HG03469 (cell line): ENCODE data around the gene LAMB4.

Experiments
- ATAC-seq: cut with Tn5 transposase; IDR thresholded peaks from one replicate; pipeline ENCODE4 v1.9.1; 2021; ENCODE audit warnings: mild to moderate bottlenecking, moderate library complexity, moderate number of reproducible peaks; ENCODE audit not compliant: unreplicated experiment

LAMB4 gene

GRCh38 chr7:108016841-108017775 is 113.1 kb downstream of the LAMB4 start:
- no peak for ATAC-seq

GRCh38 chr7:108015740-108016139 is 114.4 kb downstream of the LAMB4 start:
- ATAC-seq: no peak

GRCh38 chr7:108014747-108015682 is 115.1 kb downstream of the LAMB4 start:
- ATAC-seq: no peak

GRCh38 chr7:108014215-108014614 is 115.9 kb downstream of the LAMB4 start:
- no peak for ATAC-seq

GRCh38 chr7:108012499-108013430 is 117.4 kb downstream of the LAMB4 start:
- ATAC-seq: no peak

GRCh38 chr7:108010377-108010776 is 119.8 kb downstream of the LAMB4 start:
- no peak for ATAC-seq

GRCh38 chr7:108009873-108010272 is 120.3 kb downstream of the LAMB4 start:
- no peak for ATAC-seq

- ATAC-seq: no peak
Observed at GRCh38 chr7:108008827-108009226, 121.3 kb downstream of the LAMB4 start.

GRCh38 chr7:108008240-108008639 is 121.9 kb downstream of the LAMB4 start:
- no peak for ATAC-seq

- ATAC-seq: no peak
Observed at GRCh38 chr7:108007762-108008161, 122.4 kb downstream of the LAMB4 start.

- ATAC-seq: no peak
Observed at GRCh38 chr7:108007261-108007660, 122.9 kb downstream of the LAMB4 start.

- no peak for ATAC-seq
Observed at GRCh38 chr7:108004220-108005142, 125.7 kb downstream of the LAMB4 start.

- no peak for ATAC-seq
Observed at GRCh38 chr7:108003599-108003935, 126.6 kb downstream of the LAMB4 start.

GRCh38 chr7:108002726-108003598 is 127.2 kb downstream of the LAMB4 start, which contains the start of gene LAMB1:
TSS of gene LAMB1 (minus strand) at chr7:108003161. CDS start at chr7:108002885, 276 bp downstream.
- no peak for ATAC-seq

GRCh38 chr7:108001764-108002725 is 128.1 kb downstream of the LAMB4 start:
- ATAC-seq: no peak

GRCh38 chr7:108000875-108001763 is 129.0 kb downstream of the LAMB4 start:
- no peak for ATAC-seq
